Tongue (tissue), 2 donors: Measurements from ENCODE around the gene HTD2. TPM values are rescaled to one million over a fixed set of nuclear protein-coding genes. Genes with fewer than 3 reads are reported as not detected.

Source experiments
- DNase-seq: peaks from one replicate; pipeline ENCODE4 v3.0.0-alpha.2; 2015
- total RNA-seq: library from RNA; depleted of rRNA; stranded (reverse); fragments of >200 nt; gene quantifications from one replicate; pipeline ENCODE4 v1.2.3, GENCODE V29; 2014

HTD2 gene
- total RNA-seq, 1 donor from 2014 or later = 21.8 TPM

- DNase-seq = no peak
These were observed 13.5 kb upstream of the HTD2 start for GRCh38 chr3:58292866-58293265.

DNA sequence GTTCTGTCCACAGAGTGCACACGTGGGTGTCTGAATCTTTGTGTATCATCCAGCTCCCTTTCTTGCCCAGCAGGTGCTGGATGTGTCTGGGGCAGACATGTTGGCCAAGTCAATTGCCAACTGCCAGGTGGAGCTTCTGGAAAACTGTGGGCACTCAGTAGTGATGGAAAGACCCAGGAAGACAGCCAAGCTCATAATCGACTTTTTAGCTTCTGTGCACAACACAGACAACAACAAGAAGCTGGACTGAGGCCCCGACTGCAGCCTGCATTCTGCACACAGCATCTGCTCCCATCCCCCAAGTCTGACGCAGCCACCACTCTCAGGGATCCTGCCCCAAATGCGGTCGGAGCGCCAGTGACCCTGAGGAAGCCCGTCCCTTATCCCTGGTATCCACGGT lies 12.8 kb upstream of the HTD2 start:
- DNase-seq = no peak

GRCh38 chr3:58296269-58296668 lies 10.1 kb upstream of the HTD2 start:
- DNase-seq = no peak

DNA sequence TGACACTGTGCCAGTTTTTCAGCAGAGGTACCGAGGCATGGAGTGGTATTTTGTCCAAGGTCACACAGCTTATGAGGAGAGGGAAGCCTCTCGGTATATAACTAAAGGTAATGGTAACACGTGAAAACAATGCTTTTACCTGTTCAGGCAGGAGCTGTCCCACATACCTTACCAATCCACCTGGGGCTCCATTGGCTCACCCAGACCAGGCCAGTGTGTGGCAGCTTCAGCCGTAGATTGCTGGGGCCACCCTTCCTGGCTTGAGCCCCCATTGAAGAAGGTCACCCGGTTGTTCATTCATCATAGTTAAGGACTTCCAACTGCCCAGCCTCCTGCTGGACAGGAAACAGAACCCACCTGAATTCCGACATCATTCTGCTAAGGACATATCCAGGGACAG lies 9.5 kb upstream of the HTD2 start:
- DNase-seq = no peak

GRCh38 chr3:58298190-58298589 lies 8.1 kb upstream of the HTD2 start:
- DNase-seq = no peak

DNA sequence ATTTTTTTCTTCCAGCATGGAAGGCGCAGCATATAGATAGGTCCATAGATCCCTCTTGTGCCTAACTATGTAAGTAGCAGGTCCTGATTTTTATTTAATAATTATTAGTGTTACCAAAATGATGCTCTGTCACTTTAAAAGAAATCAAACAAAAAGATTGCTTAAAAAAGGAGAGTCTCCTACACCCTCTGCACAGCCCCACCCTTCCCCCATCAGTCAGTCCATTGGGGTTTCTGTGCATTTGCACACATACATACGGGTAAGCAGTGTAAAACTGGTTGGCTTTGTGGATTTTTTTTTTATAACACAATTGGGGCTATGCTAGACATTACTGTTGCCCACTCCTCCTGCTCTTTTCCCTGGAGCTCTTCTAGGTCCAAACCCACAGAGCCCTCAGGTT lies 7.2 kb upstream of the HTD2 start:
- no peak for DNase-seq

GRCh38 chr3:58299839-58300516 lies 6.3 kb upstream of the HTD2 start:
- peak; percentile 67 for DNase-seq

GRCh38 chr3:58307639-58308215 lies 1.4 kb downstream of the HTD2 start:
- DNase-seq = peak; percentile 62

GRCh38 chr3:58308728-58309127 lies 2.4 kb downstream of the HTD2 start:
- DNase-seq = no peak

DNA sequence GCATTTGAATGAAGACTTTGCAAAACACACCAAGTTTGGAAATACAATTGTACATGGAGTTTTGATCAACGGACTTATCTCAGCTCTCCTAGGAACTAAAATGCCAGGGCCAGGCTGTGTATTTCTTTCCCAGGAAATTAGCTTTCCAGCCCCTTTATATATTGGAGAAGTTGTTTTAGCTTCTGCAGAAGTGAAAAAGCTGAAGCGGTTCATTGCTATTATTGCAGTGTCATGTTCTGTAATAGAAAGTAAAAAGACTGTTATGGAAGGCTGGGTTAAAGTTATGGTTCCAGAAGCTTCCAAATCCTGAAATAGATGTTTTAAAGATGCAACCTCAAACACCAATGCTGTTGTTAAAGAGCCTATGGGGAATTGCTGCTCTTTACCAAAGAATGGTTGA lies 11.5 kb downstream of the HTD2 start:
- no peak for DNase-seq

DNA sequence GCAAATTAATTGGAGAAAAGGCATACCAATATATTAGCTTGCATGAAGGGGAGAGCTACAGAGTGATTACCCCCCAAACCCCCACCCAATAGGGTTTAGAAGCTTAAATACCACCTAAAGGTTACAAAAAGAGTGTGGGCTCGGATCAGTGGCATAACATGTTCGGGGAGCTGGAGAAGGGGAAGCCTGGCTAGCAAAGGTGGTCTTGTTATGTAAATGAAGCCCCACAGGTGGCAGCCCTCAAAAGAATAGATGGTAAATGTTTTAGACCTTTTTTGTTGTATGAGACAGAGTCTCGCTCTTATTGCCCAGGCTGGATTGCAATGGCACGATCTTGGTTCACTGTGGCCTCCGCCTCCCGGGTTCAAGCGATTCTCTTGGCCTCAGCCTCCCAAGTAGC lies 15.5 kb downstream of the HTD2 start:
- no peak for DNase-seq

GRCh38 chr3:58322793-58323192 lies 16.5 kb downstream of the HTD2 start:
- no peak for DNase-seq

GRCh38 chr3:58323529-58324390 lies 17.4 kb downstream of the HTD2 start:
- no peak for DNase-seq

- DNase-seq = no peak
These were observed 18.4 kb downstream of the HTD2 start for GRCh38 chr3:58324391-58325390.

GRCh38 chr3:58325525-58325992 lies 19.2 kb downstream of the HTD2 start:
- no peak for DNase-seq

DNA sequence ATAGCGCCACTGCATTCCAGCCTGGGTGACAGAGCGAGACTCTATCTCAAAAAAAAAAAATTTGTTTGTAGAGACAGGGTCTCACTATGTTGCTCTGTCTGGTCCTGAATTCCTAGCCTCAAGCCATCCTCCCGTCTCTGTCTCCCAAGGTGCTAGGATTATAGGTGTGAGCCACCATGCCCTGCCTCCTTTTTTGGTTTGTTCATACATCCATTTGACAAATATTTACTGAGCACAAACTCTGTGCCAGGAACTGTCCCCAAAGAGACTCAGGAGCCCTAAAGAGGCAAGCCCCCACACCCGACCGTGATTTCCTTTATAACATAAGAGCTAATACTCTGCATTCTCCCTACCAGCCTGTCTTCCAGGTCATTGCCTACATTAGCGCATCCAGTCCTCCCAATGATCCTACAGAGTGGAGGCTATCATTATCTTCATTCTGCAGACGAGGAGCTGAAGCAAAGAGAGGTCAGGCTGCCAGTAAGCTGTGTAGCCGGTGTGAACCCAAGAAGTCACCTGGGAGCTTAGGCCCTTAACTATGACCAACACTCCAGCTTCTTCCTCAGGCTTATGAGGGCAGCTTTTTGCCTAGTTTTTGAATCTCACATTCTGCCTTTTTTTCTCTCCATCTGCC lies 20.1 kb downstream of the HTD2 start:
- DNase-seq = no peak

DNA sequence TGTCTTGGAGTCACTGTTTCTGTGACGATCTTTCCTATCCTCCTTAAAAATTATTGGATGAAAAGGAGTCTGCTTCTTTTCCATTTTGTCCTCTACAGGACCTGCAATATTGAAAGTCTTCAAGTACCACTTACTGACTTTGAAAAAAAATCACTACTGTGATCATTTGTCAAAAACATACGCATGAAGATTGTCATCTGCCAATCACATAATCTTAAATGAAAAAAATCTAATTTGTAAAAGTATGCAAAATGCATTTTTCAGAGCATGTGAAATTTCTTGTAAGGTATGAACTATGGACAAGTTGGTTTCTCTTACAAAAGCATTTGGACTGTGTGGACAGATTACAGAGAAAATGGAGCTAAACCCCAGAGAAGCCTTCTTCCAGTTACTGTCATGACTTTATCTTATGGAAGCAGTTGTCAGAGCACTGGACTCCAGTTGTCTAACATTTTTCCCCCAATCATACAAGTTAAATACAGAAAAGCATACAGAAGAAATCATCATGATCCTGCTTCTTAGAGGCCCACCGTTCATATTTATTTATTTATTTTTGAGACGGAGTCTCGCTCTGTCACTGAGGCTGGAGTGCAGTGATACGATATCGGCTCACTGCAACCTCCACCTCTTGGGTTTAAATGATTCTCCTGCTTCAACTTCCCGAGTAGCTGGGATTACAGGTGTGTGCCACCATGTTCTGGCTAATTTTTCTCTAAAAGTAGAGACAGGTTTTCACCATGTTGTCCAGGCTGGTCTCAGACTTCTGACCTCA lies 23.0 kb downstream of the HTD2 start:
- no peak for DNase-seq

DNA sequence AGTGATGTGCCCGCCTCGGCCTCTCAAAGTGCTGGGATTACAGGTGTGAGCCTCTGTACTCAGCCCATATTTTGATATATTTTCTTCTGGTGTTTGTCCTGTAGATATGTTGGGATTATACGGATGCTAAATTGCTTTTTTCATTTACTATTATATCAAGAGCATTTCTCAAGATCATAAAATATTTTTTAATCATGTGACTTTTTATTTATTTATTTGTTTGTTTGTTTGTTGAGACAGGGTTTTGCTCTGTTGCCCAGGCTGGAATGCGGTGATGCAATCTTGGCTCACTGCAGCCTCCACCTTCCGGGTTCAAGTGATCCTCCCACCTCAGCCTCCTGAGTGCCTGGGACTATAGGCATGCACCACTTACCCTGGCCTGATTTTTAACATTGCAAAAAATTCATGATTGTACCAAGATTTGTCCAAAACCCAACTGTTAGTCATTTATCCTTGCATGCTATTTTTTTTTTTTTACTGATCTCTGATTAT lies 23.6 kb downstream of the HTD2 start:
- DNase-seq = no peak

DNA sequence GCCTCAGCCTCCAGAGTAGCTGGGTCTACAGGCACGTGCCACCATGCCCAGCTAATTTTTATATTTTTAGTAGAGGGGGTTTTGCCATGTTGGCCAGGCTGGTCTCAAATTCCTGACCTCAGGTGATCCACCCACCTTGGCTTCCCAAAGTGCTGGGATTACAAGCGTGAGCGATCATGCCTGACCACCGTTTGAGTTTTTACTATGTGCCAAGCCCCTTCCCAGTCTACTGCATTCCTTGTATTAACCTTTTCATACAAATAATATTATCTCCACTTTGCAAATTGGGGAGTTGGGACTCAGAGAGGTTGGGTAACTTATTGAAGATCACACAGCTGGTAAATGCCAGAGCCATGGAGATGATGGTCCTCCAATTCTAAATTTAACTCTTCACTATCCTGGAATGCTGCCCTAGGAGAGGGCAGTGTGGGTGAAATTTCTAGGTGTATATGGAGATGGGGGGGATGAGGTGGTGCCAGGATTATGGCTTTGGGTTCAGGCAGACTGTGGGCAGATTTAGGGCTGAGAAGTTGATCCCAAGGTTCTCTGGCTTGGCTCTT lies 25.4 kb downstream of the HTD2 start:
- DNase-seq = no peak

- peak; percentile 89 for DNase-seq
These were observed 26.4 kb downstream of the HTD2 start, which contains the start of gene PXK for GRCh38 chr3:58332575-58333188. Gene PXK, plus strand, starts transcription at chr3:58332892. Its CDS starts 97 bp downstream, at chr3:58332989.
